ENCODE measurements around the gene EMSY.

- TF ChIP-seq CTCF (optimal IDR thresholded peaks at IDR 0.05 in 1 of 3, IDR thresholded peaks at IDR 0.05 in 1 of 3, conservative IDR thresholded peaks at IDR 0.05 in 1 of 3; ENCODE audit: extremely low read depth in 1 of 3, insufficient read depth in 2 of 3, low read length in 3 of 3) (no peak), EZH2 (IDR thresholded peaks at IDR 0.05; ENCODE audit: low read length) (no peak)
Observed at GRCh38 chr11:76426660-76427059, 18.2 kb upstream of the EMSY start.

Data from keratinocyte (primary cell).